Loucy (cell line): ENCODE measurements around the gene ZMYND8.
"Not testable (repeated sequence)": the region's sequence is repeated elsewhere in the genome, so short reads cannot be mapped to it uniquely, and the experiment has no call there.

ENCODE experiments used
- H2AFZ ChIP-seq: fragments of 200-600 bp; sonication (generic); 2 replicates; pipeline ENCODE4 v1.6.0; 2016; ENCODE audit warnings: antibody characterized with exemption, mild to moderate bottlenecking, low read length, moderate library complexity
- H3F3A ChIP-seq: fragments of 200-600 bp; 2 replicates; pipeline ENCODE4 v1.6.0; 2016; ENCODE audit warnings: antibody characterized with exemption, low read depth, mild to moderate bottlenecking
- H3K27me3 ChIP-seq: fragments of 200-600 bp; sonication (generic); 2 replicates; pipeline ENCODE4 v1.6.1; 2014; ENCODE audit warnings: low read length, mild to moderate bottlenecking; ENCODE audit not compliant: insufficient read depth, poor library complexity, severe bottlenecking
- H3K36me3 ChIP-seq: fragments of 200-600 bp; sonication (generic); 2 replicates; pipeline ENCODE4 v1.6.1; 2016; ENCODE audit warnings: low read length; ENCODE audit not compliant: insufficient read depth
- H3K4me1 ChIP-seq: fragments of 200-600 bp; sonication (generic); 2 replicates; pipeline ENCODE4 v1.5.1; 2014; ENCODE audit warnings: low read length, mild to moderate bottlenecking; ENCODE audit not compliant: insufficient read depth, poor library complexity, severe bottlenecking
- H3K4me2 ChIP-seq: fragments of 200-600 bp; sonication (generic); 2 replicates; pipeline ENCODE4 v1.6.0; 2014; ENCODE audit warnings: antibody characterized with exemption, low read length, low read depth, mild to moderate bottlenecking; ENCODE audit not compliant: poor library complexity, severe bottlenecking
- H3K4me3 ChIP-seq: fragments of 200-600 bp; sonication (generic); 2 replicates; pipeline ENCODE4 v1.5.1; 2014; ENCODE audit warnings: low read length, mild to moderate bottlenecking, mixed read lengths; ENCODE audit not compliant: poor library complexity, severe bottlenecking
- H3K79me2 ChIP-seq: fragments of 200-600 bp; sonication (generic); 2 replicates; pipeline ENCODE4 v1.6.1; 2014; ENCODE audit warnings: low read length; ENCODE audit not compliant: insufficient read depth
- H3K9ac ChIP-seq: fragments of 200-600 bp; sonication (generic); 2 replicates; pipeline ENCODE4 v1.6.0; 2014; ENCODE audit warnings: mild to moderate bottlenecking, low read depth, low read length, moderate library complexity; ENCODE audit not compliant: poor library complexity, severe bottlenecking
- H3K9me2 ChIP-seq: fragments of 200-600 bp; sonication (generic); replicated peaks from 2 replicates; pipeline ENCODE4 v1.6.1; 2016; ENCODE audit warnings: low read depth, low read length, mixed read lengths
- H3K9me3 ChIP-seq: fragments of 200-600 bp; sonication (generic); 2 replicates; pipeline ENCODE4 v1.6.1; 2014; ENCODE audit warnings: mild to moderate bottlenecking, antibody characterized with exemption, low read length, low read depth; ENCODE audit not compliant: insufficient read depth
- H4K20me1 ChIP-seq: fragments of 200-600 bp; sonication (generic); 2 replicates; pipeline ENCODE4 v1.6.0; 2014; ENCODE audit warnings: antibody characterized with exemption, low read length, mild to moderate bottlenecking; ENCODE audit not compliant: insufficient read depth, poor library complexity, severe bottlenecking
- EZH2phosphoT487 ChIP-seq: fragments of 200-600 bp; IDR thresholded peaks from 2 replicates; pipeline ENCODE4 v1.6.1; 2018; ENCODE audit warnings: antibody characterized with exemption, mild to moderate bottlenecking, moderate library complexity, borderline replicate concordance
- TF ChIP-seq, protein P1 (sequence below): fragments of 200-600 bp; sonication (generic); conservative IDR thresholded peaks from 2 replicates; pipeline ENCODE4 v1.5.1; 2014; ENCODE audit warnings: mild to moderate bottlenecking, antibody characterized with exemption, low read length

The ZMYND8 gene

DNA sequence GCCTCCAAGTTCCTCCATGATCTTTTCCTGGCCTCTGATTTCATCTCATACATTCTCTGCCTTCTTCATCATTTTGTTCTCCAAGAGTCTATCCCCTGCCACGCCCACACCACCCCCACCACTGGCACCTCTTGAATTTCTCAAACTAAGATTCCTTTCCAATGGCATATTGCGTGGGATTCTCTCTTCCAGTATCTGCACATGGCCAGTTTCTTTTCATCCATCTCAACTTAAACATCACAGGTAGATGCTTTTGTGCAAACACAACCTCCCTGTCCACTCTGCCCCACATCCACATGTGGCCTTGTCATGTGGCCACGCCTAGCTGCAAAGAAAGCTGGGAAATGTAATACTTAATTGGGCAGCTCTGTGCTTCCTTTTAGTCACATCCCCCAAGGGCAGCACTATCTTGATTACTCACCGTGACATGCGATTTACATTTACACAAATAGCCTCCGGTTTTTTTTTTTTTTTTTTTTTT lies 33.4 kb upstream of the ZMYND8 start:
- Histone ChIP-seq H3K4me3 (no peak overlapping the region), H3K36me3 (no peaks in the 10 kb centered on the region), H3K9ac (no peak overlapping the region), H4K20me1 (no peaks in the 10 kb centered on the region), H3K27me3 (no peaks in the 10 kb centered on the region), H3K4me1 (no peaks in the 10 kb centered on the region), H2AFZ (no peak overlapping the region), H3K9me2 (no peaks in the 10 kb centered on the region), H3K9me3 (no peaks in the 10 kb centered on the region), H3K79me2 (no peaks in the 10 kb centered on the region), H3K4me2 (no peak overlapping the region), H3F3A (no peaks in the 10 kb centered on the region)
- TF ChIP-seq, protein P1, sequence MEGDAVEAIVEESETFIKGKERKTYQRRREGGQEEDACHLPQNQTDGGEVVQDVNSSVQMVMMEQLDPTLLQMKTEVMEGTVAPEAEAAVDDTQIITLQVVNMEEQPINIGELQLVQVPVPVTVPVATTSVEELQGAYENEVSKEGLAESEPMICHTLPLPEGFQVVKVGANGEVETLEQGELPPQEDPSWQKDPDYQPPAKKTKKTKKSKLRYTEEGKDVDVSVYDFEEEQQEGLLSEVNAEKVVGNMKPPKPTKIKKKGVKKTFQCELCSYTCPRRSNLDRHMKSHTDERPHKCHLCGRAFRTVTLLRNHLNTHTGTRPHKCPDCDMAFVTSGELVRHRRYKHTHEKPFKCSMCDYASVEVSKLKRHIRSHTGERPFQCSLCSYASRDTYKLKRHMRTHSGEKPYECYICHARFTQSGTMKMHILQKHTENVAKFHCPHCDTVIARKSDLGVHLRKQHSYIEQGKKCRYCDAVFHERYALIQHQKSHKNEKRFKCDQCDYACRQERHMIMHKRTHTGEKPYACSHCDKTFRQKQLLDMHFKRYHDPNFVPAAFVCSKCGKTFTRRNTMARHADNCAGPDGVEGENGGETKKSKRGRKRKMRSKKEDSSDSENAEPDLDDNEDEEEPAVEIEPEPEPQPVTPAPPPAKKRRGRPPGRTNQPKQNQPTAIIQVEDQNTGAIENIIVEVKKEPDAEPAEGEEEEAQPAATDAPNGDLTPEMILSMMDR: no peak
- no peak for TF ChIP-seq EZH2phosphoT487

DNA sequence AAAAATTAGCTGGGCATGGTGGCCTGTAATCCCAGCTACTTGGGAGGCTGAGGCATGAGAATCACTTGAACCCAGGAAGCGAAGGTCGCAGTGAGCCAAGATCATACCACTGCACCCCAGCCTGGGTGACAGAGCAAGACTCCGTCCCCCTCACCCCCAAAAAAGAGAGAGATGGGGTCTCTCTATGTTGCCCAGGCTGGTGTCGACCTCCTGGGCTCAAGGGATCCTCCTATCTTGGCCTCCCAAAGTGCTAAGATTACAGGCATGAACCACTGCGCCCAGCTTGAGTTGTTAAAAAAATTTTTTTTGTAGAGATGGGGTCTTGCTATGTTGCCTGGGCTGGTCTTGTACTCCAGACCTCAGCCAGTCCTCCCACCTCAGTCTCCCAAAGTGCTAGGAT lies 29.5 kb upstream of the ZMYND8 start:
- H3K79me2 ChIP-seq, H3K4me1 ChIP-seq: not testable (repeated sequence)

DNA sequence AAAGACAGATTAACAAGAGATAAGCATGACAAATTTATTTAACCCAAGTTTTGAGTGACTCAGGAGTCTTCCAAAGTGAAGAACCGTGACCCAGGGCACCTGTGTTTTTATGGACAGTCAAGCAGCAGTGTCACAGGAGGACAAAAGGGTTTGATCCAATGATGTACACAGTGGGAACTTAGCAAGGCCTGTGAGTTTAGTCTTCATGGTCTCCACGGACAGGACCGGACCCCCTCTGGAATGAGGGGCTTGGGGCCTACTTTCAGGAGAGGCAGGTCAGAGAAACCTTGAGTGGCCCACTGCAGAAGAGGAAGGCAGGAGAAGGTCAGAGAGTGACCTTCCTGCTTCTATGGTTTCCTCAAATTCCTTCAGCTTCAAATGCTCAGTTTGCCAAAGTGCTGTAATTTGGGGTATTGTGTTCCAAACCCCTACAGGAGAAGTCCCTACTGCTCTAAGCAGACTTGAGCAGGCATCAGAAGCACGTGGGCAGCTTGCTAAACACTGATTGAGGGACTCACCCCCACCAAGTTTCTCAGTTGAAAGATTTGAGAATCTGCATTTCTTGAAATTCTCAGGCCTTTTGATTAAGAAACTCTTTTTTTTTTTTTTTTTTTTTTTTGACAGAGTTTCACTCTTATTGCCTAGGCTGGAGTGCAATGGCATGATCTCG lies 26.4 kb upstream of the ZMYND8 start:
- Histone ChIP-seq H3K4me3 (no peak overlapping the region), H2AFZ (no peak overlapping the region), H3K27me3 (no peaks in the 10 kb centered on the region), H3K4me2 (no peak overlapping the region), H3K4me1 (no peaks in the 10 kb centered on the region), H3K9ac (no peak overlapping the region), H3K79me2 (no peaks in the 10 kb centered on the region), H3F3A (no peaks in the 10 kb centered on the region), H3K9me3 (no peaks in the 10 kb centered on the region), H4K20me1 (no peaks in the 10 kb centered on the region), H3K36me3 (no peaks in the 10 kb centered on the region), H3K9me2 (no peaks in the 10 kb centered on the region)
- TF ChIP-seq, protein P1: no peak
- no peak for TF ChIP-seq EZH2phosphoT487

More for the DNA sequence above, 29.5 kb upstream of the ZMYND8 start:
- not testable (repeated sequence) for H3K9me3 ChIP-seq, H3K9me2 ChIP-seq, H2AFZ ChIP-seq, H3K4me2 ChIP-seq, H4K20me1 ChIP-seq, H3K27me3 ChIP-seq, H3K36me3 ChIP-seq, H3K4me3 ChIP-seq, H3K9ac ChIP-seq, H3F3A ChIP-seq

DNA sequence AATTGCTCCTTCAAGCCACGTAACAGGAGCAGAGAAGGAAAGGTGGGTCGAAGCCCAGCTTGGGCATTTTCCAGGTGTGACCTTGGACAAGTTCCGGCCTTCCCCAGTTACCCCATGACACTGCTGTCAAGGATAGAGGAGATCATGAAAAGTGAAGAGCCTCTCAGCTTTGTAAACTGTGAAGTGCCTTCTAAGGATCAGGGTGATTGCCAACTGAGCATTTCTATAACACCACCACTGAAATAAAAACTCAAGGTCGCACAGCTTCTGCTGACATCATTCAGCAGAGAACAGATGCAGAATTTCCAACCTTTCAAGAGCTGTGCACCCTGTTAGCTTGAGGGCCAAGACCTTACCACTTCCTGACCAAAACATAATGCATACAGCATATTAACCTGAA lies 24.0 kb upstream of the ZMYND8 start:
- H3K9me2 ChIP-seq: no peaks in the 10 kb centered on the region
- H4K20me1 ChIP-seq: no peaks in the 10 kb centered on the region
- H3K36me3 ChIP-seq: no peaks in the 10 kb centered on the region
- H3K27me3 ChIP-seq: no peaks in the 10 kb centered on the region
- H3K4me2 ChIP-seq: no peak overlapping the region
- no peaks in the 10 kb centered on the region for H3K4me1 ChIP-seq
- H3K9ac ChIP-seq: no peak overlapping the region
- H3K9me3 ChIP-seq: no peaks in the 10 kb centered on the region
- no peak overlapping the region for H2AFZ ChIP-seq
- TF ChIP-seq, protein P1: no peak
- TF ChIP-seq EZH2phosphoT487: no peak
- no peak overlapping the region for H3K4me3 ChIP-seq
- no peaks in the 10 kb centered on the region for H3K79me2 ChIP-seq
- H3F3A ChIP-seq: no peaks in the 10 kb centered on the region
